ELF-1 (cell line): ENCODE results near the gene LOXL4.

ENCODE experiments used
- DNase-seq: peaks from one replicate; pipeline ENCODE4 v3.0.0-alpha.2; 2016; ENCODE audit warnings: low read depth, low spot score

Gene LOXL4

DNA sequence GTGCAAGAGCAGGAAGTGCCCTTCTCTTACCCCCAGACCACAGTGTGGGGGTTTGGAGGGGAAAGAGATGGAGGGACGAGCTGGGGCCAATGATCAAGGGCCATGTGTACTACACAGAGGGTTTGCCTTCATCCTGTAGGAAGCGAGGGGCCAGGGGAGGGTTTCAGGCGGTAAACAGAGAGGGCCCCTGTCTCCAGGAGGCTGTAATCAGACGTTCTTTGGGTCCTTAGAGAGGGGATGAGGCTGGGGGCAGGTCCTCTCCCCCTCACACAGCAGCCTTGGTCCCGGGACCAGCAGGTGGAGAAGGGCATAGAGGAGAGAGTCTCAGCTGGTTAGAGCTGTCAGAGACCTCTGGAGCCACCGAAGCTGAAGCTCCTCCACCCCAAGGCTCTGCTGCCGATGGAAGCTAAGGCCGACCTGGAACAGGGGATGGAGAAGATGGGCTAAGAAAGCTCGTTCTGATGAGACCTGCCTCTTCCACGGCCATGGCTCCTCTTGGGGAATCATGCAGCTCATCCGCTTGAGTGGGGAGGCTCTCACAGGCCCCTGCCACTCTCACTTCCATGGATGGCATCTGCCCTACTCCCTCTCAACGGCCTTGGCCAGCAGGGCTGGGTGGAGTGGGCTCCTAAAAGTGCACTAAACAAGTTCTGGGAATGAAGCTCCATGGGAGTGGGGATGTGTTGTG lies 3.5 kb downstream of the LOXL4 start:
- DNase-seq, result no peak

DNA sequence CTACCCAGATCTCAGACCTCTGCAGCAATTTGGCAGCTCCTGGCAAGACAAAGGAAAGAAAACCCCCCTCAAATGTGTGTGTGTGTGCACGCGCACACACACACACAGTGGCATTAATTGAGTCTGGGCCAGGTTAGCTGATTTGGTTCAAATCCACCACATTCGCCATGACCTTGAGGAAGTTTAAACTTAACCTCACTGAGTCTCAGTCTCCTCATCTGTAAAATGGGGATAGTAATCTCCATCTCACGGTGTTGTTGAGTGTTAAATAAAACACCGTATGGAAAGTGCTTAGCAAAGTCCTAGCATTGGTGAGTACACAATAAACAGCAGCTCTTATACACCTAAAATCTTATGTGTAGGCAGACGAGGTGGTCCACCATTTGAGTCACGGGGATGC lies 4.9 kb downstream of the LOXL4 start:
- no peak for DNase-seq

- peak; percentile 62 for DNase-seq
Measured at GRCh38 chr10:98262571-98262970, 5.4 kb downstream of the LOXL4 start.

- DNase-seq, result no peak
Measured at GRCh38 chr10:98261436-98262277, 6.3 kb downstream of the LOXL4 start.

GRCh38 chr10:98260752-98261151 lies 7.2 kb downstream of the LOXL4 start:
- DNase-seq, result no peak

DNA sequence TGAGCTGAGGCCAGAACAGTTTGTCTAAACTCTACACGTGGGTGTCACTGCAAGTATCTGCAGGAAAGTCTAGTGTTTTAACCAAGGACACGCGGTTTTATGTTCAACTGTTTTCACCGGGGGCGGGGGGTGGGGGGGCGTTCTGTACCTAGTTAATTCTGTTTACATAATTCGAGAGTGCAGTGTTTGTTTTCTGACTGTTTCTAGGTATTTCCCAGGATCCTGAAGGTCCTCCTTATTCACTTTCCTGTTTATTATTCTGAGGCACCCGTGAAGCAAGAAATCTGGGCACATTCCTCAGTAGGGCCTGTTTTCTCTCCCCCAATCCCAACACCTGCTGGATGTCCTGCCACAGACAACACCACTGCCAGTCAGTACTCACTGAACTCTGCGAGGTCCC lies 7.6 kb downstream of the LOXL4 start:
- no peak for DNase-seq

- no peak for DNase-seq
Measured at GRCh38 chr10:98259606-98260315, 8.2 kb downstream of the LOXL4 start.

DNA sequence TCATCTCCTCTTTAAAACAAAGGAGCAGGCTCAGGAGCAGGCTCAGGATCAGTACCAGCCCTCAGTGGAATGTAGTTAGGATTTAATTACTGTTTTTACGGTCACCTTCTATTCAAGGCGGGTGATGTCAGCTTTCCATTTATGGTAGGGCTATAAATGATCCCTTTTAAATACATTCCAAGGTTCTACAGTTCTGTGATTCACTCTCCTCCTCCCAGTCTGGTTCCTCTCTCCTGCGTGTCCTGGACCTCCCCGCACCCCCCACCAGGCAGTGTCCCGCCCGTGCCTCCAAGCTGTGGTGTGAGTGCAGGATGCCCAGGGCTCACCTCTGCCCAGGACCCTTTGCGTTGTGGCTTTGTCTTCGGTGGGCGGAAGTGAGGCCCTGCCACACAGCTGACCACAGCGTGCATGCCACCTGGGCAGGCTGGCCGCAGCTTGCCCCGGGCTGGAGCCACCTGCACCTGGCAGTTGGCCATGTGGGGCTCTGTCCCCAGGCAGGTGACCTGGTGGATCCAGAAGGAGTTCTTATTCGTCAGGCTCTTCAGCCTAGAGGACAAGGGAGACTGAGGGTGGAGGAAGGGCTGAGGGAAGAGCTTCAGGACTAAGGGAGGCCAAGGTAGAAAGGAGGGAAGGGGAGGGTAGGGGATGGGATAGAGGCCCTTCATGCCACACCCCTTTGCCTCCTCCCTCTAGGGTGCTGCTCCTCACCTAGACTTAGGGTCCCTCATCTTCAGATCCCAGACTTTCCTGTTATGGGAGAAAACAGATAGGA lies 9.1 kb downstream of the LOXL4 start:
- DNase-seq, result no peak

DNA sequence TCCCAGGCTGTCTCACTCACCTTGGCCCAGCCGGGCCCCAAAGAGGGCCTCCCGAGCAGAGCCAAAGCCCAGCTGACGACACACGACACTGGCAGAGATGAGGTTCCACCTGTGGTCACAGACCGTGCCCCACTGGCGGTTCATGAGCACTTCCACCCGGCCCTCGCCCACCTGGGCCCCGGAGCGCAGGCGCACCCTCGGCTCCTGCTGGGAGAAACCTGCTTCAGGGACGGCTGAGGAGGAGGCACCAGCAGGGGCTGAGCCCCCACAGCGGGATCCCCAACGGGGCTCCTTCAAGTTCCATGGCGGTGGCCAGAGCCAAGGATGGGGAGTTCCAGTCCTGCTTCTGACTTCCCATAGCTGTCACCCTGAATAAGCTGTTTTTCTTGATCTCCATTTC lies 10.0 kb downstream of the LOXL4 start:
- DNase-seq, result no peak

GRCh38 chr10:98257198-98257597 lies 10.8 kb downstream of the LOXL4 start:
- DNase-seq, result no peak

GRCh38 chr10:98256692-98257091 lies 11.3 kb downstream of the LOXL4 start:
- no peak for DNase-seq

DNA sequence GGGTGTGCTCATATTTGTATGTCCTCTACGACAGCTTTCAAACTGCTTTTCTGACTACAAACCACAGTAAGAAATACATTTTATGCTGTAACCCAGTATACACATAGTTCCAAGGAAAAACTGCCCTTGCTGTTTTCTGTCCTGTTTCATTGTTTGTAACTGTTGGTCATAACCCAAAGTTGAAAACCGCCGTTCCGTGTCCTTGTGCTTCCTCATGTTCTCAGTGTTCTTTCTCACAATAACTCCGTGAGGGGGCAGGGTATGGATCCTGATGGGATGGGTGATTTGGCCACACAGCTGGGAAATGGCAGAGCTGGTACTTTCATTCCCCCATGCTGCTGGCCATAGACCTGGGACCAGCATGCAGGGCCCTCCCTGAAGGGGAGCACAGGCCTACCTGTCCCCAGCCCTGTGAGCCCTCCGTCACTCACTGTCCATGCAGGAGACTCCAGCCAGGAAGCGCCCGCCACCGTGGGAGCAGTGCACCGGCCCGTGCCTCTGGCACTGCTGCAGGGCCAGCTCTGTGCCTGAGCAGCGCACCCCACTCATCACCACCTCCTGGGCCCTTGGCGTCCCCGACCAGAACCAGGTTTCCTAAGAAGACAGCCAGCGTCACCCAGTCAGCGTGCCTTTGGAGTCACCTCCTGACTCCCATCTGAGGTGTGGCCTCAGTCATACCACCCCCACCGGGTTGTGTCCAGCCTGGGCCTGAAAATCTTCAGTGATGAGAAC lies 12.7 kb downstream of the LOXL4 start:
- DNase-seq, result no peak

DNA sequence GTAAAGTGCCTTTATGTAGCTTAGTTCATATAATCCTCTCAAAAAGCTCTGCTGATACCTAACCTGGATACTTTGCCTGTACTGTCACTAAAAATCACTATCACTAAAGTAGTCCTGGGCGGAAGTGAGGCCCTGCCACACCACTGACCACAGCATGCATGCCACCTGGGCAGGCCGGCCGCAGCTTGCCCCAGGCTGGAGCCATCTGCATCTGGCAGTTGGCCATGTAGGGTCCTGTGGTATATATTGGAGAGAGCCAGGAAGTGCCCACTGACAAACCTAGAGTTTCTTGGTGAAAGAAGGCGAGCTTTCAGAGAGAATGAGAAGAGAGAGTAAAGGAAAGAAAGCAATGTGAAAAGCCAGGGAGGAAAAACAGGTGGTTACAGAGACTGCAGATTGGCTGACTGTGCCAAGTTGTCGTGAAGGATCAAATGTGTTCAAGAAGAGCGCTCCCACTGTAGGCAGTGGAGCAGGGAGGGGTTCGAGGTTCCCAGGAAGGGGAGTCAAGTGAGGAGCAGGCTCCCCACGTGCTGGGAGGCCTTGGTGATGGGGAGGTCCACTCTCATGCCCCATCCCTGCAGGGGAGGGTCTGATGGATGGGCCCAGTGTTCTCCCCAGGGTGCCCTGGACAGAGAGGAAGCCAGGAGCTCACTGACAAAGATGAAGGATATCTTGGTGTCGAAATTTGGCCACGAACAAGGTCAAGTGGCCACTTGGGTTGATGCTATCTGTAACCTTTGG lies 13.6 kb downstream of the LOXL4 start:
- no peak for DNase-seq

DNA sequence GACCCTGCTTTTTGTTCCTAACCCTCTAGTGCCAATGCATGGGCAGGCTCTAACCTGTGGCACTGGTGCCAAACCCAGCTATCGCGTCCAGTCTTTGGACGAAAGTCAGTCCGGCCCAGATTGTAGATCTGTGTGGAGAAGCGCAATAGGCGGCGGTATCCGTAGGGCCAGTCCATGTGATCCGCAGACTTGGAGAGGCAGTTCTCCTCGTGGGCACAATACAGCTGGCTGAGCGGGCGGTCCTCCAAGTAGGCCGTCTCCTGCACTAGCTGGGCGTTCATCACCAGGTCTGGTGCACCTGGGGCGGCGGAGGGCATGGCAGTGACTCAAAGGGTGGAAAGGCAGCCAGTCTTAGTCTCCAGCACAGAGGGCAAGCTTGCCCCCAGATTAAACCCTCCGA lies 14.5 kb downstream of the LOXL4 start:
- no peak for DNase-seq

DNA sequence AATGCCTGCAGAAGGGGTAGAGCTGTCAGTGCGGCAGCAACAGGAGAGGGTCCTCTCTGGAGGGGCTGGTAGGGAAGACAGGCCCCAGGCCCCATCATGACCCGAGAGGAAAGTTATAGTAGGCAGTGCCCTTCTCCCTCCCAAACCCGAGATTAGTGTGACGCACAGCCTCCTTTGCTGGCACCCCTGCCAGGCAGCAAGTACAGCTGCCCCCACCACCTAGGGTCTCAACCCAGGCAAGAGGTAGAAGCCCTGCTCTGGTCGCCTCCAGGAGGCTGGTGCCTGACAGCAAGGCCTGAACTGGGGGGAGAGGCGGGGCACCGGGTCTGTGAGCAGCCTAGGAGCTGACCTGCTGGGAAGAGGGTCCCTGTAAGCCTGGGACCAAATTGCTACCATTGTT lies 15.5 kb downstream of the LOXL4 start:
- DNase-seq, result no peak

GRCh38 chr10:98251399-98251798 lies 16.6 kb downstream of the LOXL4 start:
- no peak for DNase-seq

- no peak for DNase-seq
Measured at GRCh38 chr10:98249134-98249533, 18.9 kb downstream of the LOXL4 start.

- DNase-seq, result no peak
Measured at GRCh38 chr10:98248018-98248417, 20.0 kb downstream of the LOXL4 start.

DNA sequence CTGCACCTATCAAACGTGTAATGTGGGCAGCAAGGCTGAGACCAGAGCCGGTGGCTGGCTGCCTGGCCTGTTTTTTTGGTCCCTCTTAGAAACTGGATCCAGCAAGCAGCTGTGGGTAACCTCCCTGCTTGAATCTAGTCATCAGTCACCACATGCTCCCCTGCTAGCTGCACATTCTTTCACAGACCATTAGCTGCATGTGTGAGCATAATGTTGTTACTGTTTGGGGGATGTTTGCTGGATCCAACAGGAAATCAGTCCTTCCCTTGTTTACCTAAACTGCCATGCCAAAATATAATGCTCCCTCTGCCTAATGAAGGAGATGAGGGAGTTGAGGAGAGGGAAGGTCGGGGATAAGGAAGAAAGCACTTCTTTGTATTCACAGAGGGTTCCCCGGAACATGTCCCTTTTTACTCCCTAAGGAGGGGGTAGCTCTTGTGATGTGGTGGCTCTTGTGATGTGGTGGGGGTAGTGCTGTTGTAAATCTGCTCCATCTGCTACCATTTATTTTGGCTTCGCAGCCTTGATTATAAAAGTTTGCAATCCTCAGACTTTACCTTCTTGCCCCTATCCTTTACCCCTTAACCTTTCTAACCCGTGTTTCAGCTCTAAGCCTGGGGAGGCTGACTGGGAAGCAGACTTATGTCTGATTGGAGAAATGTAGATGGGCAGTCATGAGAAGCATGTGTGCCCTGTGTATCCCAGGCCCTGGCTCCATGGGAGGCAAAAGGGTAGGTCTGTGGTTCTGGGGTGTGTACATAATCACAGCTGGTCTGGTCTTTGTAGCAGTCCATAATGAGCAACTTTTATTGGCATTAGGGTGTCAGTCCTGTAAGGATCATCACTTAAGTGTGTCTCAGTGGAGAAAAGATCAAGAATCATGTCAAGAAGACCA lies 20.8 kb downstream of the LOXL4 start:
- no peak for DNase-seq
